ENCODE measurements around the gene DCPS.
"Not testable (repeated sequence)": the region's sequence is repeated elsewhere in the genome, so short reads cannot be mapped to it uniquely, and the experiment has no call there.

DCPS gene

GRCh38 chr11:126345759-126346585, 42.1 kb downstream of the DCPS start:
- peak; percentile 75 for DNase-seq

DNA sequence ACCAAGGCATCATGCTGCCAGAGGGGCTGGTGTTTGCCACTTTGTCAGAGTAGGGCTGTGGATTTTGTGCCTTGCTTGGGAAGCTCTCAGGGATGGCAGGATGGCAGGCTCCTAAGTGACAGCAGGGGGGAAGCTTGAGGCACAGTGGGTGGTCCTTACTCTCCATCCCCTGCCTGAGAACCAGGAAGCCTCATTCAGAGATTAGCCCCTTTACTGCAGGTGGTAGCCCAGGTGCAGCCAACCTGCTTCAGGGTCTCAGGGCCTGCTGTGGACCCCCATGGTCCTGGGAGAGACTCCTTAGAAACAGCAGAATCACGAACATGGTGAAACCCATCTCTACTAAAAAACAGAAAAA, 42.7 kb downstream of the DCPS start:
- no peak for DNase-seq

GRCh38 chr11:126346946-126347345, 43.1 kb downstream of the DCPS start:
- not testable (repeated sequence) for DNase-seq

GRCh38 chr11:126347751-126348668, 44.1 kb downstream of the DCPS start:
- DNase-seq: no peak

DNA sequence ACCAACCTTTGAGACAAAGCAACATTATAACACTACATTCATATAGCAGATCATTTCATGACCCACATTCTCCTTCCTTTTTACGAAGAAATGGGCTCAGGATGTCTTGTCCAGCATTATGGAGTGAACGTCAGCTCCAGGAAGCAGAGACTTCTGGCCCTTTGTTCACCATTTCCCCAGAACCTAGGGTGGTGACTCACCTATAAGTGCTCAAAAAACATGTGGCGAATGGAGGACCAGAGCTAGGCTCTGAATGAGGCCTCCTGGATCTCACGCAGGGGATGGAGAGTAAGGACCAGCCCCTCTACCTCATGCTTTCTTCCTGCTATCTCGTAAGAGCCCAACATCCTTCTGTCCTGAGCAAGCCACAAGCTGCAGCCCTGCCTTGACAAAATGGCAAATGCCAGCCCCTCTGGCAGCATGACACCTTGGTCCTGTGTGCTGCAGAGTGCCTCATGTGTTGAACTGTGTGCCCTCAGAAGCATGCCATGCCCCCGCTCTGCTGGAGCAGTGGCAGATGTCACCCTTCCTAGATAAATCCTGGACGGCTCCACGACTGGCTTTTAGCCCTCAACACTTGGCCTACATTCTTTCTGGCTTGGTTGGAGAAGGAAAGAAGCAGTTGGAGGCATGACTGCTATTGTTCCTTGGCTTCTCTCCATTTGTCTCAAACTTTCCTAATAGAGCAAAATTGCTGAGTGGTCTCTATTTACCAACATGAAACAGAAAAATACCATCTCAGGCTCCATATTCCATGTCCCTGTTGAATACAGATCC, 45.1 kb downstream of the DCPS start:
- no peak for DNase-seq

DNA sequence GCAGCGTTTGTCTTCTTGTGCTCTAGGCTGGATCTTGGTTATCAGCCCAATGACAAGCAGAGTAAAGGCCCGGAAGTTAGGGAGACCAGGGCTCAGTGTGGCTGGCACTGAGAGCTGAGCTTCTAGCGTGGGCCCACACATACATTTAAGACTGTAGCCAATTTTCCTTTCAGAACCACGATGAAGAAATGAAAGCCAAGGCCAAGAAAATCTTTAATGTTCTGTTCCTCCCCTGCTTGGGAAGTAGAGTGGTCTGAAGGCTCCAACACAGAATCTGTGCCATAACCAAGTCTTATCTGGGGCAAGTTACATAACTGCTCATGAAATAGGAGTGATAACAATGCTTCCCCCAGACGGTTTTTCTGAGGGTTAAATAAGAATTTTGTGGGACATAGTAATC, 47.0 kb downstream of the DCPS start:
- no peak for DNase-seq

DNA sequence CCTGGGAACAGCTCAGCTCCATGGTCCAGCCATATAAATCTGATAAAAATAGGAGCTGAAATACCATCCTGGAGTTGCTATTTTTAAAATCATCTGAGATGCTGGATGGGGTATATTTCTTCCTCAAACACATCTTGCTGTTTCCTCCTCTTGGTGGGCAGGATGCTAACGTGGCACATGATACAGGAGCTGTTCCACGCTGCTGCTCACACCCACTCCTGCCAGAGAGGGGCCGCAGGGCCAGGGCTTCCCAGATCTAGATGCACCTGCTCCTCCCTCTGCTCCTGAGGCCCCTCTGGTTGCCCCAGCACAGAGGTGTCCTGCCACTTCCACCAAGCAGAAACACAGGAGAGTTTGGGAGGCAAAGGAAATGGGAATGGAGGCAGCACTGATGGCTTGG, 48.3 kb downstream of the DCPS start:
- DNase-seq: no peak

DNA sequence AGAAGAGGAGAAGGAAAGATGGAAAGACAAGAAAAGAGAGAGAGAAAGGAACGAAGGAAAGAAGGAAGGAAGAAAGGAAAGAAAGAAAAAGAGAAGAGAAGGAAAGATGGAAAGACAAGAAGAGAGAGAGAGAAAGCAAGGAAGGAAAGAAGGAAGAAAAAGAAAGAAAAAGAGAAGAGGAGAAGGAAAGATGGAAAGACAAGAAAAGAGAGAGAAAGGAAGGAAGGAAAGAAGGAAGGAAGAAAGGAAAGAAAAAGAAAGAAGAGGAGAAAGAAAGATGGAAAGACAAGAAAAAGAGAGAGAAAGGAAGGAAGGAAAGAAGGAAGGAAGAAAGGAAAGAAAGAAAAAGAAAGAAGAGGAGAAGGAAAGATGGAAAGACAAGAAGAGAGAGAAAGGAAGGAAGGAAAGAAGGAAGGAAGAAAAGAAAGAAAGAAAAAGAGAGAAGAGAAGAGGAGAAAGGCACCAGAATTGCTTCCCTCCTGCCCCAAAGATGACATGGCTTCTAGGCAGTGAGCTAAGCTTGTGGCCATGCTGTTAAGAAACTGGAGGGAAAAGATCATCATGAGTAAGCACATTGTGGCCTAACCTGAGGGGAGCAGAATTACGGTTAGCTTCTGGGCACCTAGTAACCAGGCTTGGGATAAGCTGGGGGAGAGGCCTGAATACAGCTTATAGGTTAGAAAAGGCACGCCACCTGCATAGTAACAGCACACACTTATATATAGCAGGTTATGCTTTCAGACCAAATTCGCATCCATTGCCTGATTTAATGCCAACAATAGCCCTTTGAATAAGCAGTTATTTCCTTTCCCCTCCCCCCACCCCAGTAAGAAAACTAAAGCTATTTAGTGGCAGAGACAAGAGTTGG, 49.3 kb downstream of the DCPS start:
- DNase-seq: no peak

DNA sequence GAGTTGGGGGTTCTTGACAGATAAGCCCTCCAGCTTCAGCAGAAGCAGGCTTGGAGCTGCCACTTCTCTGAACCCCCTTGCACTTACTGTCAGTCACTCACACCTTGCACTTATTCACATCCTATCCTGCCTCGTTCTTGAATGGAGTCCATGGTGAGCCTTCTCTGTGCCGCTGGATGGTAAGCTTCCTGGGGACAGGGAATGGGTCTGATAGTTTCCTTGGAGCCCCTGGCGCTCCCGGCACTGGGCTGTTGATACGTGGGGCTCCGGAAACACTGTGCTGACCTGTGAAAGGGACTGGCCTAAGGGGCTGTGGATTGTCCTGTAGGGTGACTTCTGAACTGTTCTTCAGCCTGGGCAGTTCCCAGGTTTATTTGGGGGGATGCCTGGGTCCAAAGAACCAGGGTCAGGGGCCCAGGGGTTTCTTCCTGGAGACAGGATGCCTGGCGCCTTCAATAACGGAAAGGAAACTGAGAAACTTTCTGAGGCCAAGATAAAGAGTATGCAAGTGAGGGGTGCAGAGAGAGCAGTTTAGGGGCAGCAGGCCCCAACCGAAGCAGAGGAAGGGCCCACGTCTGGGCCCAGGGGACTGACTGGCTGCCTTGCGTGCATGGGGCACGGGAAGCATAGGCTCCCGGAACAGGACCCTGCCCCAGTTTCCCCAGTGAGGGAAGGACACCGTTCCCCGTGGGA, 50.9 kb downstream of the DCPS start:
- peak; percentile 51 for DNase-seq

DNA sequence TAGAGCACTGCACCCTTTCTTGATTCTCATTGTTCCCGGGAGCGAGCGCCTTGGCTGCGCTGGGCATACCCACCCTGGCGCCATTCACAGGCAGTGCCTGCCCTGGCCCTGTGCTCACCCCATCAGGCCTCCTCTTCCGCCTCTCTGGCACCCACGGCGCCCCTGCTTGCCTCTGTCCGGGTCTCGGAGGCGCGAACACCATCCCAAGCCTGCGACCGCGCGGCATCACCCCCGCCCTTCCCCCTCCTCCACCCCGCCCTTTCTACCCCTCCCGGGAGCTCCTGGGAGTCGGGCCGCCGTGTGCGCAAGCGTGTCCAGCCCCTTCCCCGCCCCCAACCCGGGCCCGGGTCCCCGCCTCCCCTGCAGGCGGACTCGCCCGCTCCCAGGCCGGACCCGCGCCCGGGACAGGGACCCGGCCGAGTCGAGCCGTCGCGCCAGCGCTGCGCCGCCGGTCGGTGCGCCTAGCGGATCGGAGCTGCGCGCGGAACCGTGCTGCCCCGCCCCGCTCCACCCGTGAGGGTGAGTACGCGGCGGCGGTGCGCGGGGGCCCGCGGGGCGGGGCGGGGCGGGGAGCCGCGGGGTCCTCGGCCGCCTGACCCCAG, 51.6 kb downstream of the DCPS start, which contains the start of gene ST3GAL4:
Gene ST3GAL4 (plus strand): TSS at position 363 of the 602 bp plus-strand sequence. CDS start 50,470 bp downstream, outside the sequence.
- peak; percentile 96 for DNase-seq

- DNase-seq: no peak
These were observed 52.4 kb downstream of the DCPS start for GRCh38 chr11:126355926-126356897.

DNA sequence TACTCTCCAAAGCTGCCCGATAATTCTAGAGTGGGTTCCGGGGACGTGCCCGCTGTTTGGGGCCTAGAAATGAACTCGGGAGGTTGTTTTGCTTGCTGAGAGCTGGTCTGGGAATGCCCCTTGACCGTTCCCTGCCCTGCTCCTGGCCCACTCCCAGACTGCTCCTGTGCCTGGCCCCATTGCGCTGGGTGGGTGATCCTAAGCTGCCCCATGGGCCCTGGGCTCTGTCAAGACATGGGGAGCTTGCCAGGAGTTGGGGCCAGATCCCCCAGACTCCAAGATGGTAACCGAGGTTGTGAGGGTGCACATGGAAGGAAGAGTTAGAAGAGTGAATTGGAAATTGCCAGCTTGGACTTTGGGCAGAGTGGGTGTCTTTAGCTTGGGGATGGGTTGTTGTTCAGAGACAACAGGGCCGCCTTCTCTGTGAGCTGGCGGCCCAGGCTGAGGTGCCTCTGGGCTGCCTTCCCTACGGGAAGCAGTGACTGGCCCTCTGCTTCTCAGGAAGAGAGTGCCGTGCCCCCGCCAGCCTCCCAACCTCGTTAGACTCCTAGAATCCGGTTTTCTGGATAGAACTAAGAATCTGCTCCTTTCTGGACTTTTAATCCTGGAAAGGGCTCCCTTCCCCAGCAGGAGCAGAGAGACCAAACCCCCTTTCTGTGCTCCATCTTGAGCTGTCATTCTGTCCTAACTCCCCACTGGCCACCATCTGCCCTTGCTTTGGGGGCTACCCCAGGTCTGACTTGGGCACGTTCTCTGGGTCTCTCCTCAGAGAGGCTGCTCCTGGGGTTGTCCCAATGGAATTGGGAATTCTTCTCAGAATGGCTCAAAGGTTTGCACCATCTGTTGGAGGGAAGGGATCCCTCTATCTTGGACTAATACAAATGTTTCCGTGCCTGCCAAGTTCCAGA, 53.4 kb downstream of the DCPS start:
- DNase-seq: no peak

DNA sequence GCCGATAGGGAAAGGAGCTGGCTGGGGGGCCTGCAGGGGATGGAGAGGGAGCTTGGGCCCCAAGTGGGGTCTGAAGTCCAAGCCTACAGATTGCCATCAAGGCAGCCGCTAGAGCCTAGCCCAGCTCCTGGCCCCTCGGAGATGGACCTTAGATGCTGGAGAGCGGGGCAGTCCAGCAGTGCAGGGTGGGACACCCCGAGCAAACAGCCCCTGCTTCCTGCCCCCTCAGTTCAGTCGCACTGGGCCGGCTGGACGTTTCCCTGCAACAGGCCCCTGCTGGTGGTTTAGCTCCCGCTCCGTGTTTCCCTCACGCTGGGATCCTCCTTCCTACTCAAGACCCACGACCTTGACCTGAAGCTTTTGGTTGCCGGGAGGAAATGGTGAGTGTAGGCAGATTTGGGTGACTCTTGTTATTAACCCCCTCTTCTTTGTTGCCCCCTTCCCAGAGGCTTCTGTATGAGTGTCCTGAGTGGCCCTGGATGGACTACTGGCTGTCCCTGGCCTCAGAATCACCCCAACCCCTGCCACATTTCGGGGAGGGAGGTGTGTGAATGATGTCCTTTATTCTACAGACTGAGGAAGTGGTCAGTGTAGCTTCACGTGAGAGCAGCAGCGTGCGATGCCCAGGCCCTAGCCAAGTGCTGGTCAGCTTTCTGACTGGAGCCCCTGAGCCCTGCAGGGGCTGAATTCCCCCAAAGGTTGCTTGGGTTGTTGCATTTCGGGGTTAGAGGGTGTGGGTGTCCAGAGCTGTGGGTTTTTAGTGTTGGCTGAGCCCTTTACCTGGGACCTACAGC, 54.3 kb downstream of the DCPS start:
- DNase-seq: no peak

DNA sequence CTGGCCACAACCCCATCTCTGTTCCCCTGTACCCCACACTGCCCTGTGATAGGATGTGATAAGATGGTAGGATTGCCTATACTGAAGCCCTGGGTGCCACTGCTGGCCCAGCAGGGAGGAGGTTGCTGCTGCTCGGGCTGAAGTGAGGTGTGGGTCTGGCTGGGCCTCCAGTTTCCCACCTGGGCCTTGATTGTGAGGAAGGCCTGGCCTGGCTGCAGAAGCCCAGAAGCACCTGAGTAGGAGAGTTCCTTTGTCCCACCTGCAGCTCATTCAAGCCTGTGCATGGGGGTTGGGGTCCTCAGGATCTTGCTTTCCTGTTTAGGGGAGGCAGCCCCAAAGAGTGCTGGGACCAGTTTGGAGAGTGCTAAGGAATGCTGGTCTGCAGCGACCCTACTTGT, 54.9 kb downstream of the DCPS start:
- DNase-seq: no peak

GRCh38 chr11:126359431-126360048, 55.7 kb downstream of the DCPS start:
- DNase-seq: no peak

- DNase-seq: no peak
These were observed 56.2 kb downstream of the DCPS start for GRCh38 chr11:126360049-126360446.

DNA sequence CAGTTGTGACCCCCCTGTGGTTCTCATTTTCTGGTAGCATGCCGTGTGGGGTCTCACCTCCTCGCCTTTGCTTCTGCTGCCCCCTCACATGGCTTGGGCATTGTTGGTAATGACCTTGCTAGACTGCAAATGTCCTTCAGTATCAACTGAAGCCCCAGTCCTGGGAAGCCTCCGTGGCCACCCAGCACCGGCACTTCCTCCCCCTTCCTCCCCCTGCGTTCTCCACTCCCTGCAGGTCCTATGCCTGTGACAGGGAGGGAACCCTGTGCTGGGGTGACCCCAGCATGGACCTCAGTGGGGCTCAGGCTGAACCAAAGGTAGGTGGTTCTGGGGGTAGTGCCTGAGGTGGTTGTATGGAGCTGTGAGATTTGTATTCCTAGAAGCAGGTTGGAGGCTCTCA, 57.5 kb downstream of the DCPS start:
- DNase-seq: no peak

All from islet precursor cell (in vitro differentiated cells).